Measurements from ENCODE around the gene TENM4.
"Not testable (repeated sequence)": the region's sequence is repeated elsewhere in the genome, so short reads cannot be mapped to it uniquely, and the experiment has no call there.

The TENM4 gene

GRCh38 chr11:78857688-78858087, 583.1 kb downstream of the TENM4 start:
- no peak for DNase-seq

GRCh38 chr11:78856211-78856610, 584.6 kb downstream of the TENM4 start:
- DNase-seq = no peak

GRCh38 chr11:78855116-78855515, 585.7 kb downstream of the TENM4 start:
- no peak for DNase-seq

- no peak for DNase-seq
These were observed 587.3 kb downstream of the TENM4 start for GRCh38 chr11:78853521-78853920.

GRCh38 chr11:78851878-78852586, 588.8 kb downstream of the TENM4 start:
- no peak for DNase-seq

- DNase-seq = no peak
These were observed 590.8 kb downstream of the TENM4 start for GRCh38 chr11:78850078-78850477.

- no peak for DNase-seq
These were observed 594.6 kb downstream of the TENM4 start for GRCh38 chr11:78846269-78846668.

- DNase-seq = no peak
These were observed 595.3 kb downstream of the TENM4 start for GRCh38 chr11:78845496-78845895.

GRCh38 chr11:78841456-78842060, 599.3 kb downstream of the TENM4 start:
- no peak for DNase-seq

GRCh38 chr11:78840623-78841022, 600.2 kb downstream of the TENM4 start:
- DNase-seq = no peak

GRCh38 chr11:78840200-78840599, 600.6 kb downstream of the TENM4 start:
- no peak for DNase-seq

GRCh38 chr11:78838417-78838816, 602.4 kb downstream of the TENM4 start:
- DNase-seq = no peak

GRCh38 chr11:78835646-78836045, 605.2 kb downstream of the TENM4 start:
- DNase-seq = no peak

GRCh38 chr11:78834886-78835285, 605.9 kb downstream of the TENM4 start:
- DNase-seq = no peak

GRCh38 chr11:78833237-78833636, 607.6 kb downstream of the TENM4 start:
- no peak for DNase-seq

- no peak for DNase-seq
These were observed 608.4 kb downstream of the TENM4 start for GRCh38 chr11:78832226-78832947.

GRCh38 chr11:78831571-78831970, 609.3 kb downstream of the TENM4 start:
- DNase-seq = no peak

- no peak for DNase-seq
These were observed 610.5 kb downstream of the TENM4 start for GRCh38 chr11:78830277-78830819.

- DNase-seq = no peak
These were observed 611.7 kb downstream of the TENM4 start for GRCh38 chr11:78829146-78829545.

GRCh38 chr11:78828676-78829075, 612.2 kb downstream of the TENM4 start:
- no peak for DNase-seq

GRCh38 chr11:78827291-78827690, 613.5 kb downstream of the TENM4 start:
- DNase-seq = not testable (repeated sequence)

GRCh38 chr11:78825591-78826020, 615.2 kb downstream of the TENM4 start:
- no peak for DNase-seq

- no peak for DNase-seq
These were observed 617.2 kb downstream of the TENM4 start for GRCh38 chr11:78823588-78823987.

- no peak for DNase-seq
These were observed 617.9 kb downstream of the TENM4 start for GRCh38 chr11:78822931-78823423.
